Measurements from ENCODE around the gene MDFIC.
A peak's percentile ranks its signal among the peaks of the same experiment; 100 is the strongest.

Gene MDFIC

DNA sequence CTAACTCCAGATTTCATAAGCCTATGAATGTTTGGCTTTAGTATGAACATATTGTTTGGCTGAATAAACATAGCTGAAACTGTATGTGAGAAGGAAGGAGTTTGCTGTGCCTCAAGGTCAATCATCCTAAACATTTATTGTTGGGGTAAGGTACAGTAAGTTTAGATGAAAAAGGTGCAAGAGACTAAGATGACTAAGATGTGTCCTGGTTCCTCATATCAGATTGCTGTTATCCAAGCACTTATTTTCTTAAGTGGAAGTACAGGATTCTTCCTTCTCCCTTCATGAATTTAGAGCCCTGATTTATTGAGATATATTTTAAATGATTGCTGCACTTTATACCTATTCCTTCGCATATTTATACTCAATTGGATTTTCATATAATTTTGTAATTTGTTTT lies 12.2 kb downstream of the MDFIC start:
- TF ChIP-seq, protein P1, sequence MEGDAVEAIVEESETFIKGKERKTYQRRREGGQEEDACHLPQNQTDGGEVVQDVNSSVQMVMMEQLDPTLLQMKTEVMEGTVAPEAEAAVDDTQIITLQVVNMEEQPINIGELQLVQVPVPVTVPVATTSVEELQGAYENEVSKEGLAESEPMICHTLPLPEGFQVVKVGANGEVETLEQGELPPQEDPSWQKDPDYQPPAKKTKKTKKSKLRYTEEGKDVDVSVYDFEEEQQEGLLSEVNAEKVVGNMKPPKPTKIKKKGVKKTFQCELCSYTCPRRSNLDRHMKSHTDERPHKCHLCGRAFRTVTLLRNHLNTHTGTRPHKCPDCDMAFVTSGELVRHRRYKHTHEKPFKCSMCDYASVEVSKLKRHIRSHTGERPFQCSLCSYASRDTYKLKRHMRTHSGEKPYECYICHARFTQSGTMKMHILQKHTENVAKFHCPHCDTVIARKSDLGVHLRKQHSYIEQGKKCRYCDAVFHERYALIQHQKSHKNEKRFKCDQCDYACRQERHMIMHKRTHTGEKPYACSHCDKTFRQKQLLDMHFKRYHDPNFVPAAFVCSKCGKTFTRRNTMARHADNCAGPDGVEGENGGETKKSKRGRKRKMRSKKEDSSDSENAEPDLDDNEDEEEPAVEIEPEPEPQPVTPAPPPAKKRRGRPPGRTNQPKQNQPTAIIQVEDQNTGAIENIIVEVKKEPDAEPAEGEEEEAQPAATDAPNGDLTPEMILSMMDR (conservative IDR thresholded peaks at IDR 0.05): no peak
- no peak overlapping the region for H3K27ac ChIP-seq

DNA sequence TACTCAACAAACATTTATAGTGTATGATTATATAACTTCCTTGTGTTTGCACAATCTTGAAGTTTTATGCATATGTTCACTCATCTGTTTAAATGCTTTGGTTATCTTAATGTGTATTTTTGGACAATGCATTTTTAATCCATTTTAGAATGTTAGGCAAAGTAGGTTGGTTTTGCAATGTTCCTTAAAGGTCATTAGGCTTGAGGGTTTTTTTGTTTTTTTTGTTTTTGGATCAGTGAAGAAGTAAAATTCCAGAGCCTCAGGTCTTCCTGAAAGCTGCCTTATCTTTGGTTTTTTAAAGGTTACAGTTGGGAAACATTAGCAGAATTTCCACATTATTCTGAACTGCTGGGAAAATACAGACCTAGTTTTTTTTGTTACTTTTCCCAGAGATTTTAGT lies 12.8 kb downstream of the MDFIC start:
- TF ChIP-seq, protein P1 (conservative IDR thresholded peaks at IDR 0.05): no peak
- H3K27ac ChIP-seq: no peak overlapping the region

DNA sequence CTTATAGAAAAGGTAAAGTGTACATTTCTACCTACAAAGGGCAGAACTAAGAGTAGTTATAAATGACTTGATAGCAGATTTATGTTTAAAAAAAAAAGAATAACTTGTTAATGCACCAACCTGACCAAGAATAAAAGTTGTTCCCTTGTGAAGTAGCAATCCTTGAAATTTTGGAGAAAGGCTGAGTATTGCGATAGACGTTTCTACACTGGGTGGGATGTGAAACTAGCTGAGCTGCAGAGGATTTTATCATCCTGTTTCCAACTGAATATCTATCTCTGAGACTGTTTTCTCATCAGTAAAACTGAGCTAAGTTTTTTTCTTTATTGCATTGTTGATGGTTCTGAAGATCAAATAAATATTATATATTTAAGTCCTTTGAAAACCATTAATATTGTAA lies 14.6 kb downstream of the MDFIC start:
- H3K27ac ChIP-seq: no peak overlapping the region
- TF ChIP-seq, protein P1 (conservative IDR thresholded peaks at IDR 0.05): no peak

DNA sequence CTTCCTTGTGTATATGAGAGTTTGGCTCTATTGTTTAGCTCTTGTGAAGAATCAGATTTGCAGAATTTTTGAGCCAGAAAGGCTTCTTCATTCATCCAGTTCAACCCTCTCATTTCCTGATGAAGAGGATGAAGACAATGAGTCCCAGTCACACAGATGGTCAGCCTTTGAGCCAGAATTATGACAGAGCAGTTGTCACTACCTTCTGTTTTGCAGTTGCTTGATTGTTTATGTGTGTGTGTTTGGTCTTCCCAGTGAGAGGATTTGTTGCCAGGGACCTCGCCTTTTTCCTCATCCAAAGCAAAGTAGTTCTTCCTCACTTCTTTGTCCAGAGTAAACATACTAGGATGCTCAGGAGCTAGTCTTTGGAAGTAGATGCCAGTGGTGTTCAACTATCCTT lies 15.6 kb downstream of the MDFIC start:
- H3K27ac ChIP-seq: no peak overlapping the region
- TF ChIP-seq, protein P1 (conservative IDR thresholded peaks at IDR 0.05): no peak

DNA sequence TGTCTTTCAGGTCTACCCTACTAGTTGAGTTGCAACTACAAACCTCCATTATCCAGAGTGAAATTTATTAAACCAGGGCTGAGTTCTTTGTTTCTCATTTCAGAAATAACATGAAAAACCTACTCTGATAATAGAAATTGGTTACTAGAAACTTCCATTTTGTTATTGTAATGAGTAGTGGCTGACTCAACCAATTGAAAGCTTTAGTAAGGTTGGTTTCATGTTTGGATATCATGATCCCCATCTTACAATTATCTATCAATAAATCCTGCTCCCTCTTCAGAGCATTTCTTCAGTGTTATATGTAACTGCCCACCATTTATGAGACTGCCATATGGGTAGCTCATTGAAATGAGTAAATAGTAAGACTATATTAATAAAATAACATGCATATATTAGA lies 16.9 kb downstream of the MDFIC start:
- H3K27ac ChIP-seq: no peak overlapping the region
- TF ChIP-seq, protein P1 (conservative IDR thresholded peaks at IDR 0.05): no peak

DNA sequence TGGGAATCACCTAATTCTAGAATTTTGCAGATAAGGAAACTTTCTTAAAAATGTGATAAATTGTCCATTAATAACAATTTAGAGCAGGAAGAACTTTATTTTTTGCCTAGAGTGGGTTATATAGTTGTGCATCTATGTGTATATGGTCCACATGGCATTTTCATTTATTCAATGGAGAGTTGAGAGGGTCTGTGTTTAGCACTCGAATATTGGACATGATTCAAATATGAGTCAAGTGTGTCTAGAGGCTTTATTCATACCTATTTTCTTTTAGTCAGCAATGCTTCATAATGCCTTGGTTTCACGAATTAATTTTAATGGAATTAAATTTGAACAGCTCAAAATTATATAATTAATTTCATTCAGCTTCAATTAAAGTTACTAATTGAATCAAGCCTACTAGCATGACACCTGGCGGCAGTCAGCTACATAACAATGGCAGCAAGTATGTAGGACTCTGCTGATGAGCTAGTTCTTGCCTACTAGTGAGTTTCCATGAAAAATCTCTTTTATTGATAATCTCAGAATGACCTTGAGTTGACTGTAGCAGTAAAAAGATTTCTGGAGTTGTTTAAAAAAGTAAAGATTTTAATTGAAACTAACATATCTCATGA lies 17.7 kb downstream of the MDFIC start:
- H3K27ac ChIP-seq: no peak overlapping the region
- TF ChIP-seq, protein P1 (conservative IDR thresholded peaks at IDR 0.05): peak; percentile 75

DNA sequence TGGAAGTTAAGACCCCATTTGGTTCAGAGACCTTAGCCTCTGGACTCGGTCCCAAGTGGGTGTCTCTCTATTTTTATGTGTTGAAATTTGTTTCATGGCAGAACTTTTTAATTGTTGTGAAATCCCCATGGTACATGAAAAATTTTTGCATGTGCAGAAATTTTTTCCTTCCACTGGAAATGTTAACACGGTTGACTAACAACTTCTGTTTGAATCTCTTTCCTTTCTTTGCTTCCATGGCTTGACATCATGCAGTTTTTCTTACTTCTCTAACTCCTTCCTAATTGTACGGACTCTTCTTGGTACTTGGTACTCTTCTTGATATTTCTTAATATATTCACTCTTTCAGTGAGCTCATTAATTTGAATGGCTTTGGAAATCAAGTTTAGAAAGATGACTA lies 18.3 kb downstream of the MDFIC start:
- TF ChIP-seq, protein P1 (conservative IDR thresholded peaks at IDR 0.05): no peak
- H3K27ac ChIP-seq: no peak overlapping the region

Data from VCaP (cell line).